HepG2 (cell line): ENCODE data around the gene DLG2. TPM values are rescaled to one million over a fixed set of nuclear protein-coding genes. Genes with fewer than 3 reads are reported as not detected.

Experiments
- HNRNPUL1 ChIP-seq: fragments of 200-400 bp; formaldehyde crosslinking; IDR thresholded peaks from 2 replicates; pipeline ENCODE4 v1.6.1; 2017; ENCODE audit warnings: low read depth, mild to moderate bottlenecking, low read length, moderate library complexity
- ISX ChIP-seq: sonication (generic); formaldehyde crosslinking; conservative IDR thresholded peaks from 2 replicates; pipeline ENCODE4 v1.5.0; 2020; ENCODE audit warnings: missing genetic modification reagents
- KLF16 ChIP-seq, 2 experiments: sonication (generic) in 1 of 2; formaldehyde crosslinking in 1 of 2; IDR thresholded peaks; 2 replicates each; pipeline versions ENCODE4 v1.6.1 to v1.8.0; 2016 to 2023; ENCODE audit warnings: missing genetic modification reagents in 2 of 2, missing compliant biosample characterization in 1 of 2
- MAZ ChIP-seq, 2 experiments: sonication (generic) in 1 of 2; formaldehyde crosslinking in 1 of 2; IDR thresholded peaks; 2 replicates each; pipeline versions ENCODE4 v1.5.0 to v1.6.1; 2012 to 2020; ENCODE audit warnings: low read depth in 2 of 2, mild to moderate bottlenecking in 2 of 2, borderline replicate concordance in 1 of 2, improper control_type of control experiment in 1 of 2, low read length in 1 of 2, missing genetic modification reagents in 1 of 2, moderate library complexity in 1 of 2
- NFKB2 ChIP-seq: sonication (generic); formaldehyde crosslinking; IDR thresholded peaks from 2 replicates; pipeline ENCODE4 v1.4.0; 2020; ENCODE audit warnings: missing genetic modification reagents, borderline replicate concordance
- PAX8 ChIP-seq: sonication (generic); formaldehyde crosslinking; IDR thresholded peaks from 2 replicates; pipeline ENCODE4 v1.8.0; 2022; ENCODE audit warnings: mild to moderate bottlenecking, missing genetic modification reagents, borderline replicate concordance
- RAD21 ChIP-seq: fragments of 450-650 bp; formaldehyde crosslinking; IDR thresholded peaks from 2 replicates; pipeline ENCODE4 v1.5.0; 2020; ENCODE audit warnings: mild to moderate bottlenecking
- REPIN1 ChIP-seq: sonication (generic); formaldehyde crosslinking; IDR thresholded peaks from 2 replicates; pipeline ENCODE4 v1.8.0; 2022; ENCODE audit warnings: missing genetic modification reagents, low read depth, mild to moderate bottlenecking, borderline replicate concordance
- SATB2 ChIP-seq: sonication (generic); formaldehyde crosslinking; IDR thresholded peaks from 2 replicates; pipeline ENCODE4 v1.5.0; 2020; ENCODE audit warnings: missing genetic modification reagents
- SMAD9 ChIP-seq: sonication (generic); formaldehyde crosslinking; IDR thresholded peaks from 2 replicates; pipeline ENCODE4 v1.5.1; 2020; ENCODE audit warnings: mild to moderate bottlenecking, missing genetic modification reagents
- THYN1 ChIP-seq: sonication (generic); formaldehyde crosslinking; IDR thresholded peaks from 2 replicates; pipeline ENCODE4 v1.8.1; 2023; ENCODE audit warnings: low read depth, mild to moderate bottlenecking, moderate library complexity, missing genetic modification reagents, borderline replicate concordance
- YY1 ChIP-seq: IDR thresholded peaks from 2 replicates; pipeline ENCODE4 v1.6.1; 2011; ENCODE audit warnings: low read length, low read depth, moderate library complexity, mild to moderate bottlenecking; ENCODE audit not compliant: insufficient read depth, insufficient replicate concordance
- ZNF121 ChIP-seq: sonication (generic); formaldehyde crosslinking; IDR thresholded peaks from 2 replicates; pipeline ENCODE4 v1.5.0; 2020; ENCODE audit warnings: mild to moderate bottlenecking, missing genetic modification reagents
- ZNF253 ChIP-seq: sonication (generic); formaldehyde crosslinking; IDR thresholded peaks from 2 replicates; pipeline ENCODE4 v1.8.0; 2022; ENCODE audit warnings: mild to moderate bottlenecking, missing genetic modification reagents, borderline replicate concordance
- ZNF331 ChIP-seq: sonication (generic); formaldehyde crosslinking; IDR thresholded peaks from 2 replicates; pipeline ENCODE4 v1.4.0; 2020; ENCODE audit warnings: missing genetic modification reagents
- ZNF343 ChIP-seq: sonication (generic); formaldehyde crosslinking; IDR thresholded peaks from 2 replicates; pipeline ENCODE4 v1.4.0; 2020; ENCODE audit warnings: mild to moderate bottlenecking, missing genetic modification reagents
- ZNF549 ChIP-seq: sonication (generic); formaldehyde crosslinking; IDR thresholded peaks from 2 replicates; pipeline ENCODE4 v1.5.0; 2020; ENCODE audit warnings: missing genetic modification reagents
- ZNF674 ChIP-seq: sonication (generic); formaldehyde crosslinking; IDR thresholded peaks from 2 replicates; pipeline ENCODE4 v1.5.0; 2020; ENCODE audit warnings: low read depth, mild to moderate bottlenecking, missing genetic modification reagents
- ZNF781 ChIP-seq: sonication (generic); formaldehyde crosslinking; IDR thresholded peaks from 2 replicates; pipeline ENCODE4 v1.5.1; 2020; ENCODE audit warnings: borderline replicate concordance, mild to moderate bottlenecking, missing genetic modification reagents; ENCODE audit errors: not compliant biosample characterization
- ZNF782 ChIP-seq: sonication (generic); formaldehyde crosslinking; IDR thresholded peaks from 2 replicates; pipeline ENCODE4 v1.4.0; 2020; ENCODE audit warnings: missing genetic modification reagents, mild to moderate bottlenecking, borderline replicate concordance
- polyA plus RNA-seq, 8 experiments: library from polyadenylated mRNA; depleted of rRNA in 3 of 8; stranded (reverse) in 7 of 8; unstranded in 1 of 8; fragments of >200 nt; fragmentation: Illumina TruSeq in 4 of 8; extraction: Trizol in 4 of 8; gene quantifications; 2 replicates each; pipeline versions ENCODE4 v1.2.1 to v1.2.3, GENCODE V29; 2011 to 2016; ENCODE audit warnings: low read depth in 4 of 8, missing spikeins in 1 of 8, mixed read lengths in 1 of 8; ENCODE audit not compliant: insufficient read depth in 1 of 8
- total RNA-seq, 5 experiments: library from RNA; depleted of rRNA; stranded (reverse); fragments of >200 nt; fragmentation: Illumina TruSeq; extraction: Trizol; gene quantifications; 2 replicates each; pipeline ENCODE4 v1.2.3, GENCODE V29; 2016; ENCODE audit warnings: low read depth in 1 of 5
- TF ChIP-seq, protein P1 (sequence below): sonication (generic); formaldehyde crosslinking; conservative IDR thresholded peaks from 2 replicates; pipeline ENCODE4 v1.8.0; 2022; ENCODE audit warnings: missing genetic modification reagents
- TF ChIP-seq, protein P2 (sequence below): sonication (generic); formaldehyde crosslinking; IDR thresholded peaks from 2 replicates; pipeline ENCODE4 v1.4.0; 2020; ENCODE audit warnings: mild to moderate bottlenecking, missing genetic modification reagents
- TF ChIP-seq, protein P3 (sequence below): sonication (generic); formaldehyde crosslinking; IDR thresholded peaks from 2 replicates; pipeline ENCODE4 v1.5.0; 2020; ENCODE audit warnings: missing genetic modification reagents
- TF ChIP-seq, protein P4 (sequence below): sonication (generic); formaldehyde crosslinking; IDR thresholded peaks from 2 replicates; pipeline ENCODE4 v1.5.0; 2020; ENCODE audit warnings: mild to moderate bottlenecking, missing genetic modification reagents

The DLG2 gene
- total and polyA plus RNA-seq, 2 of the 13 experiments (the other 11 are each of a cell fraction or from before 2014, with no cell fraction given): 0.46 to 1.0 TPM

DNA sequence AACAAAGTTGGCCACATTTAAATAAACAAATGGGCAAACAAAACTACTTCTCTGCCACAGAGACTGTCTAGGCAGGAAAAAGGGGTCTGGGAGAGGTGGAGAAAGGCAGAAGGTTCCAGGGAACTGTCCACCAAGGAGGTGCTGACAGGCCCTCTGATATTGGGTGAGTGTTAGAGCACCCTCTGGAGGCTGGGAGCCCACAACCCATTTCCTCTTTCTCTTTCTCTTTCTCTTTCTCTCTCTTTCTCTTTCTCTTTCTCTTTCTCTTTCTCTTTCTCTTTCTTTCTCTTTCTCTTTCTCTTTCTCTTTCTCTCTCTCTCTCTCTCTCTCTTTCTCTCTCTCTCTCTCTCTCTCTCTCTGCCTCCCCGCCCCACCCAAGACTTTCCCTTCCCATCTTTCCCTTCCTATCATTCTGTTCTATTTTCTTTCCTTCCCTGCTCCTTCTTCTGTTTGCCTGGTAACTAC, 912.8 kb downstream of the DLG2 start (continued):
- TF ChIP-seq ZNF782 (CRISPR knock-in tag) (no peak), ZNF674 (no peak), ISX (CRISPR knock-in tag) (no peak), ZNF331 (peak; percentile 53; the same call in 1 of the 2 replicates), KLF16 (CRISPR knock-in tag; IDR thresholded peaks at IDR 0.05) (peak in 1 of 2 experiments; percentile 64; a peak in 1 of 4 replicates), REPIN1 (CRISPR knock-in tag) (no peak), SMAD9 (CRISPR knock-in tag) (no peak), SATB2 (CRISPR knock-in tag) (no peak), MAZ (IDR thresholded peaks at IDR 0.05; ENCODE audit: borderline replicate concordance, low read depth, low read length) (no peak), MAZ (CRISPR knock-in tag; IDR thresholded peaks at IDR 0.05; ENCODE audit: low read depth) (no peak), NFKB2 (CRISPR knock-in tag) (no peak), ZNF253 (no peak), ZNF781 (CRISPR knock-in tag) (peak; percentile 33), ZNF121 (CRISPR knock-in tag) (no peak), RAD21 (CRISPR knock-in tag) (peak; percentile 35; the same call in 1 of the 2 replicates), PAX8 (no peak), HNRNPUL1 (no peak), ZNF549 (CRISPR knock-in tag) (no peak), YY1 (no peak), THYN1 (CRISPR knock-in tag) (no peak), ZNF343 (CRISPR knock-in tag) (no peak)
- TF ChIP-seq, protein P1, sequence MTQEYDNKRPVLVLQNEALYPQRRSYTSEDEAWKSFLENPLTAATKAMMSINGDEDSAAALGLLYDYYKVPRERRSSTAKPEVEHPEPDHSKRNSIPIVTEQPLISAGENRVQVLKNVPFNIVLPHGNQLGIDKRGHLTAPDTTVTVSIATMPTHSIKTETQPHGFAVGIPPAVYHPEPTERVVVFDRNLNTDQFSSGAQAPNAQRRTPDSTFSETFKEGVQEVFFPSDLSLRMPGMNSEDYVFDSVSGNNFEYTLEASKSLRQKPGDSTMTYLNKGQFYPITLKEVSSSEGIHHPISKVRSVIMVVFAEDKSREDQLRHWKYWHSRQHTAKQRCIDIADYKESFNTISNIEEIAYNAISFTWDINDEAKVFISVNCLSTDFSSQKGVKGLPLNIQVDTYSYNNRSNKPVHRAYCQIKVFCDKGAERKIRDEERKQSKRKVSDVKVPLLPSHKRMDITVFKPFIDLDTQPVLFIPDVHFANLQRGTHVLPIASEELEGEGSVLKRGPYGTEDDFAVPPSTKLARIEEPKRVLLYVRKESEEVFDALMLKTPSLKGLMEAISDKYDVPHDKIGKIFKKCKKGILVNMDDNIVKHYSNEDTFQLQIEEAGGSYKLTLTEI (CRISPR knock-in tag): no peak
- TF ChIP-seq, protein P2, sequence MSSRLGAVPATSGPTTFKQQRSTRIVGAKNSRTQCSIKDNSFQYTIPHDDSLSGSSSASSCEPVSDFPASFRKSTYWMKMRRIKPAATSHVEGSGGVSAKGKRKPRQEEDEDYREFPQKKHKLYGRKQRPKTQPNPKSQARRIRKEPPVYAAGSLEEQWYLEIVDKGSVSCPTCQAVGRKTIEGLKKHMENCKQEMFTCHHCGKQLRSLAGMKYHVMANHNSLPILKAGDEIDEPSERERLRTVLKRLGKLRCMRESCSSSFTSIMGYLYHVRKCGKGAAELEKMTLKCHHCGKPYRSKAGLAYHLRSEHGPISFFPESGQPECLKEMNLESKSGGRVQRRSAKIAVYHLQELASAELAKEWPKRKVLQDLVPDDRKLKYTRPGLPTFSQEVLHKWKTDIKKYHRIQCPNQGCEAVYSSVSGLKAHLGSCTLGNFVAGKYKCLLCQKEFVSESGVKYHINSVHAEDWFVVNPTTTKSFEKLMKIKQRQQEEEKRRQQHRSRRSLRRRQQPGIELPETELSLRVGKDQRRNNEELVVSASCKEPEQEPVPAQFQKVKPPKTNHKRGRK (CRISPR knock-in tag): 0 out of 2 replicates have a peak, but pooled peaks have one; percentile 57
- TF ChIP-seq, protein P3, sequence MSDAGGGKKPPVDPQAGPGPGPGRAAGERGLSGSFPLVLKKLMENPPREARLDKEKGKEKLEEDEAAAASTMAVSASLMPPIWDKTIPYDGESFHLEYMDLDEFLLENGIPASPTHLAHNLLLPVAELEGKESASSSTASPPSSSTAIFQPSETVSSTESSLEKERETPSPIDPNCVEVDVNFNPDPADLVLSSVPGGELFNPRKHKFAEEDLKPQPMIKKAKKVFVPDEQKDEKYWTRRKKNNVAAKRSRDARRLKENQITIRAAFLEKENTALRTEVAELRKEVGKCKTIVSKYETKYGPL (CRISPR knock-in tag): peak; percentile 65; the same call in 1 of the 2 replicates
- TF ChIP-seq, protein P4, sequence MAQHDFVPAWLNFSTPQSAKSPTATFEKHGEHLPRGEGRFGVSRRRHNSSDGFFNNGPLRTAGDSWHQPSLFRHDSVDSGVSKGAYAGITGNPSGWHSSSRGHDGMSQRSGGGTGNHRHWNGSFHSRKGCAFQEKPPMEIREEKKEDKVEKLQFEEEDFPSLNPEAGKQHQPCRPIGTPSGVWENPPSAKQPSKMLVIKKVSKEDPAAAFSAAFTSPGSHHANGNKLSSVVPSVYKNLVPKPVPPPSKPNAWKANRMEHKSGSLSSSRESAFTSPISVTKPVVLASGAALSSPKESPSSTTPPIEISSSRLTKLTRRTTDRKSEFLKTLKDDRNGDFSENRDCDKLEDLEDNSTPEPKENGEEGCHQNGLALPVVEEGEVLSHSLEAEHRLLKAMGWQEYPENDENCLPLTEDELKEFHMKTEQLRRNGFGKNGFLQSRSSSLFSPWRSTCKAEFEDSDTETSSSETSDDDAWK (CRISPR knock-in tag): no peak
